Neural cell (in vitro differentiated cells): ENCODE data around the gene GPD1. TPM values are rescaled to one million over a fixed set of nuclear protein-coding genes. Genes with fewer than 3 reads are reported as not detected.

Experiments used
- H2AFZ ChIP-seq: fragments of 200-600, 300-800 bp; sonication (generic), shearing (Covaris generic); 2 replicates; pipeline ENCODE4 v1.6.0; 2014; ENCODE audit warnings: low read depth, mild to moderate bottlenecking, antibody characterized with exemption, low read length, moderate library complexity
- H3F3A ChIP-seq: fragments of 200-600 bp; shearing (Covaris generic); 2 replicates; pipeline ENCODE4 v1.6.1; 2016; ENCODE audit warnings: mild to moderate bottlenecking, moderate library complexity, mixed read lengths, antibody characterized with exemption, low read length; ENCODE audit not compliant: insufficient read depth, poor library complexity, severe bottlenecking
- H3K27ac ChIP-seq: fragments of 200-600, 300-800 bp; sonication (generic), shearing (Covaris generic); 2 replicates; pipeline ENCODE4 v1.5.1; 2014; ENCODE audit warnings: mild to moderate bottlenecking, low read length, moderate library complexity
- H3K27me3 ChIP-seq: fragments of 300-800, 200-600 bp; sonication (generic), shearing (Covaris generic); 2 replicates; pipeline ENCODE4 v1.6.0; 2014; ENCODE audit warnings: mild to moderate bottlenecking, low read depth, low read length, moderate library complexity; ENCODE audit not compliant: insufficient read depth
- H3K36me3 ChIP-seq: fragments of 300-800, 200-600 bp; sonication (generic), shearing (Covaris generic); 2 replicates; pipeline ENCODE4 v1.5.1; 2014; ENCODE audit warnings: mild to moderate bottlenecking, antibody characterized with exemption, low read length, moderate library complexity; ENCODE audit not compliant: insufficient read depth
- H3K4me2 ChIP-seq: fragments of 300-800, 200-600 bp; sonication (generic), shearing (Covaris generic); 2 replicates; pipeline ENCODE4 v1.6.0; 2014; ENCODE audit warnings: mild to moderate bottlenecking, low read length
- H3K4me3 ChIP-seq: fragments of 300-800, 200-600 bp; sonication (generic), shearing (Covaris generic); 2 replicates; pipeline ENCODE4 v1.5.1; 2014; ENCODE audit warnings: mild to moderate bottlenecking, low read length, moderate library complexity
- H3K79me2 ChIP-seq: fragments of 200-600 bp; shearing (Covaris generic); replicated peaks from 2 replicates; pipeline ENCODE4 v1.6.0; 2014; ENCODE audit warnings: mild to moderate bottlenecking, low read length, moderate library complexity; ENCODE audit not compliant: insufficient read depth
- H3K9ac ChIP-seq: fragments of 300-800, 200-600 bp; sonication (generic), shearing (Covaris generic); 2 replicates; pipeline ENCODE4 v1.6.1; 2016; ENCODE audit warnings: mild to moderate bottlenecking, low read length, mixed read lengths
- H3K9me2 ChIP-seq: fragments of 200-600 bp; shearing (Covaris generic); 2 replicates; pipeline ENCODE4 v1.6.1; 2016; ENCODE audit warnings: mild to moderate bottlenecking, low read length, mixed read lengths; ENCODE audit not compliant: insufficient read depth
- H3K9me3 ChIP-seq: fragments of 200-600, 300-800 bp; sonication (generic), shearing (Covaris generic); 2 replicates; pipeline ENCODE4 v1.6.1; 2016; ENCODE audit warnings: mild to moderate bottlenecking, mixed run types, low read length, moderate library complexity, mixed read lengths
- H4K20me1 ChIP-seq: fragments of 200-600 bp; shearing (Covaris generic); 2 replicates; pipeline ENCODE4 v1.6.1; 2016; ENCODE audit warnings: mild to moderate bottlenecking, mixed run types; ENCODE audit not compliant: insufficient read depth
- CTCF ChIP-seq: fragments of 450-650 bp; IDR thresholded peaks from 2 replicates; pipeline ENCODE4 v1.5.1; 2014; ENCODE audit warnings: antibody characterized with exemption, mild to moderate bottlenecking, moderate library complexity; ENCODE audit not compliant: poor library complexity, severe bottlenecking
- EP300 ChIP-seq: fragments of 450-650 bp; conservative IDR thresholded peaks from 2 replicates; pipeline ENCODE4 v1.6.1; 2014; ENCODE audit warnings: antibody characterized with exemption, mild to moderate bottlenecking, moderate library complexity; ENCODE audit not compliant: poor library complexity, severe bottlenecking
- EZH2 ChIP-seq: fragments of 200-600, 300-800 bp; shearing (Covaris generic), sonication (generic); IDR thresholded peaks from 2 replicates; pipeline ENCODE4 v1.6.1; 2014; ENCODE audit warnings: antibody characterized with exemption, low read length, borderline replicate concordance, mild to moderate bottlenecking; ENCODE audit not compliant: insufficient read depth, poor library complexity, severe bottlenecking
- MXI1 ChIP-seq: fragments of 450-650 bp; conservative IDR thresholded peaks from 2 replicates; pipeline ENCODE4 v1.6.1; 2014; ENCODE audit warnings: antibody characterized with exemption, mild to moderate bottlenecking; ENCODE audit not compliant: poor library complexity, severe bottlenecking
- POLR2AphosphoS5 ChIP-seq: IDR thresholded peaks from 2 replicates; pipeline ENCODE4 v1.6.1; 2012
- RAD21 ChIP-seq: fragments of 450-650 bp; conservative IDR thresholded peaks from 2 replicates; pipeline ENCODE4 v1.6.1; 2014; ENCODE audit warnings: antibody characterized with exemption, mild to moderate bottlenecking, moderate library complexity
- REST ChIP-seq: IDR thresholded peaks from 2 replicates; pipeline ENCODE4 v1.6.1; 2012; ENCODE audit warnings: borderline replicate concordance
- SMC3 ChIP-seq: fragments of 450-650 bp; conservative IDR thresholded peaks from 2 replicates; pipeline ENCODE4 v1.6.1; 2014; ENCODE audit warnings: antibody characterized with exemption, mild to moderate bottlenecking, moderate library complexity; ENCODE audit not compliant: poor library complexity
- TAF1 ChIP-seq: IDR thresholded peaks from 2 replicates; pipeline ENCODE4 v1.6.1; 2012; ENCODE audit warnings: low read depth
- polyA plus RNA-seq: library from polyadenylated mRNA; depleted of rRNA; stranded (reverse); fragments of >200 nt; gene quantifications from 2 replicates; pipeline ENCODE4 v1.2.3, GENCODE V29; 2014

Gene GPD1
- polyA plus RNA-seq, 1 donor from 2014 or later, result 1.5 TPM

- TF ChIP-seq REST (no peak), RAD21 (no peak), EZH2 (no peak), MXI1 (no peak), EP300 (no peak), TAF1 (no peak), POLR2AphosphoS5 (no peak), CTCF (no peak), SMC3 (no peak)
- no peaks in the 10 kb centered on the region for H3K9me3 ChIP-seq
- no peaks in the 10 kb centered on the region for H3F3A ChIP-seq
- H3K79me2 ChIP-seq, result no peaks in the 10 kb centered on the region
- no peaks in the 10 kb centered on the region for H3K36me3 ChIP-seq
- no peak overlapping the region for H3K9ac ChIP-seq
- H3K4me2 ChIP-seq, result no peak overlapping the region
- H3K4me3 ChIP-seq, result no peak overlapping the region
- no peaks in the 10 kb centered on the region for H3K9me2 ChIP-seq
- no peaks in the 10 kb centered on the region for H4K20me1 ChIP-seq
- H3K27me3 ChIP-seq, result no peaks in the 10 kb centered on the region
- H2AFZ ChIP-seq, result no peak overlapping the region
- H3K27ac ChIP-seq, result no peak overlapping the region
Measured at GRCh38 chr12:50059440-50060119, 44.2 kb upstream of the GPD1 start.

GRCh38 chr12:50060120-50060468 is 43.7 kb upstream of the GPD1 start:
- no peak overlapping the region for H3K4me3 ChIP-seq
- no peak overlapping the region for H2AFZ ChIP-seq
- H3K36me3 ChIP-seq, result no peaks in the 10 kb centered on the region
- H3K27me3 ChIP-seq, result no peaks in the 10 kb centered on the region
- H3K4me2 ChIP-seq, result no peak overlapping the region
- no peaks in the 10 kb centered on the region for H3K79me2 ChIP-seq
- H3K9me2 ChIP-seq, result no peaks in the 10 kb centered on the region
- H3F3A ChIP-seq, result no peaks in the 10 kb centered on the region
- H3K9me3 ChIP-seq, result no peaks in the 10 kb centered on the region
- H3K9ac ChIP-seq, result no peak overlapping the region
- no peak overlapping the region for H3K27ac ChIP-seq
- no peak for TF ChIP-seq REST
- TF ChIP-seq RAD21, result no peak
- TF ChIP-seq CTCF, result no peak
- no peak for TF ChIP-seq POLR2AphosphoS5
- no peak for TF ChIP-seq SMC3
- no peak for TF ChIP-seq EZH2
- TF ChIP-seq MXI1, result no peak
- TF ChIP-seq EP300, result no peak
- no peak for TF ChIP-seq TAF1
- H4K20me1 ChIP-seq, result no peaks in the 10 kb centered on the region
